Ovary (tissue), 3 donors: ENCODE results near the gene ZMYM4.

ENCODE experiments used
- EP300 ChIP-seq: sonication (generic); formaldehyde crosslinking; IDR thresholded peaks from one replicate; pipeline ENCODE4 v1.6.1; 2017; ENCODE audit warnings: antibody characterized with exemption
- POLR2A ChIP-seq: fragments of 450-650 bp; IDR thresholded peaks from one replicate; pipeline ENCODE4 v1.6.1; 2017; ENCODE audit warnings: antibody characterized with exemption, mild to moderate bottlenecking, moderate library complexity
- TF ChIP-seq, protein P1 (sequence below), 3 donors: fragments of 450-650 bp in 2 of 3; fragments of 200-600 bp in 1 of 3; IDR thresholded peaks; one replicate each; pipeline versions ENCODE4 v1.5.1 to v1.8.0; 2016 to 2022; ENCODE audit warnings: antibody characterized with exemption in 3 of 3, mild to moderate bottlenecking in 1 of 3
- donor health status: DM: no; HTN: no; CAD: no.

DNA sequence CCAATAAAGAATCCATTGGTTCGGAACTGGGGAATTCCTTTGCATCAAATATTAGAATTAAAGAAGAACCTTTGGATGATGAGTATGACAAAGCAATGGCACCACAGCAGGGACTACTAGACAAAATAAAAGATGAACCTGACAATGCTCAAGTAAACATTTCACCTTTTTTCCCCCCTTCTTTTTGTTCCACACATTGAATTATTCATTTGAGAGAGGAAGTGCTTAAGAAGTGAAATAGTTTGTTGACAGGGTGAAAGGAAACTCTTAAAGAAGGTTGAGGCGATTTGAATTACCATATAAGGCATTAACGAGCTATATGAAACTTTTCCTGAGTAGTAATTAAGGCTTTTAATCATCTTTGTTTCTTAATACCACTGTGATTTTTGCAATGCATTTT is 93.1 kb downstream of the ZMYM4 start:
- TF ChIP-seq, protein P1, sequence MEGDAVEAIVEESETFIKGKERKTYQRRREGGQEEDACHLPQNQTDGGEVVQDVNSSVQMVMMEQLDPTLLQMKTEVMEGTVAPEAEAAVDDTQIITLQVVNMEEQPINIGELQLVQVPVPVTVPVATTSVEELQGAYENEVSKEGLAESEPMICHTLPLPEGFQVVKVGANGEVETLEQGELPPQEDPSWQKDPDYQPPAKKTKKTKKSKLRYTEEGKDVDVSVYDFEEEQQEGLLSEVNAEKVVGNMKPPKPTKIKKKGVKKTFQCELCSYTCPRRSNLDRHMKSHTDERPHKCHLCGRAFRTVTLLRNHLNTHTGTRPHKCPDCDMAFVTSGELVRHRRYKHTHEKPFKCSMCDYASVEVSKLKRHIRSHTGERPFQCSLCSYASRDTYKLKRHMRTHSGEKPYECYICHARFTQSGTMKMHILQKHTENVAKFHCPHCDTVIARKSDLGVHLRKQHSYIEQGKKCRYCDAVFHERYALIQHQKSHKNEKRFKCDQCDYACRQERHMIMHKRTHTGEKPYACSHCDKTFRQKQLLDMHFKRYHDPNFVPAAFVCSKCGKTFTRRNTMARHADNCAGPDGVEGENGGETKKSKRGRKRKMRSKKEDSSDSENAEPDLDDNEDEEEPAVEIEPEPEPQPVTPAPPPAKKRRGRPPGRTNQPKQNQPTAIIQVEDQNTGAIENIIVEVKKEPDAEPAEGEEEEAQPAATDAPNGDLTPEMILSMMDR (IDR thresholded peaks at IDR 0.05): no peak
- TF ChIP-seq EP300 (no peak), POLR2A (no peak)
